HEK293 (cell line): ENCODE data around the gene TIE1.

ENCODE experiments used
- CTCF ChIA-PET: fragments of 350-600 bp; formaldehyde crosslinking; extraction: SDS; loops from one replicate; lab custom pipeline; 2021; ENCODE audit warnings: antibody characterized with exemption; lab: Yijun Ruan, JAX
- POLR2A ChIA-PET: fragments of 300-600 bp; formaldehyde crosslinking; extraction: SDS; loops from one replicate; lab custom pipeline; 2020; ENCODE audit warnings: antibody characterized with exemption, inconsistent platforms; lab: Yijun Ruan, JAX
- H3K27ac ChIP-seq: fragments of 200-500 bp; sonication (Bioruptor generic); 2 replicates; pipeline ENCODE4 v1.5.1; 2014; ENCODE audit warnings: low read depth, low read length, control low read depth, inconsistent platforms; ENCODE audit errors: extremely low read depth
- H3K36me3 ChIP-seq, 2 experiments: fragments of 200-500 bp in 1 of 2; sonication (Bioruptor generic) in 1 of 2; 1 replicate in 1 of 2; 2 replicates in 1 of 2; pipeline ENCODE4 v1.5.1; 2014 to 2017; ENCODE audit warnings: inconsistent platforms in 2 of 2, low read length in 2 of 2; ENCODE audit not compliant: control insufficient read depth in 2 of 2, insufficient read depth in 1 of 2
- H3K4me1 ChIP-seq: fragments of 200-500 bp; sonication (Bioruptor generic); 2 replicates; pipeline ENCODE4 v1.5.1; 2014; ENCODE audit warnings: mild to moderate bottlenecking, low read length, inconsistent platforms; ENCODE audit not compliant: control insufficient read depth, insufficient read depth
- H3K4me3 ChIP-seq: 2 replicates; pipeline ENCODE4 v1.5.1; 2011; ENCODE audit warnings: low read depth, mild to moderate bottlenecking, control low read depth, low read length, moderate library complexity
- H3K9me3 ChIP-seq: fragments of 200-500 bp; sonication (Bioruptor generic); 2 replicates; pipeline ENCODE4 v1.5.1; 2014; ENCODE audit warnings: low read depth, low read length, inconsistent platforms; ENCODE audit not compliant: control insufficient read depth, insufficient read depth
- EGR2 ChIP-seq: fragments of 450-650 bp; formaldehyde crosslinking; IDR thresholded peaks from 2 replicates; pipeline ENCODE4 v1.5.1; 2016; ENCODE audit warnings: low read depth, missing biosample characterization, missing genetic modification characterization
- FEZF1 ChIP-seq: fragments of 450-650 bp; formaldehyde crosslinking; IDR thresholded peaks from 2 replicates; pipeline ENCODE4 v1.5.1; 2016; ENCODE audit warnings: missing biosample characterization, missing genetic modification characterization
- KLF7 ChIP-seq: fragments of 450-650 bp; formaldehyde crosslinking; IDR thresholded peaks from 2 replicates; pipeline ENCODE4 v1.5.1; 2016; ENCODE audit warnings: missing biosample characterization, missing genetic modification characterization, borderline replicate concordance
- MEIS1 ChIP-seq: sonication (generic); formaldehyde crosslinking; IDR thresholded peaks from 2 replicates; pipeline ENCODE4 v1.8.1; 2022; ENCODE audit warnings: missing genetic modification reagents, mild to moderate bottlenecking, borderline replicate concordance
- PRDM4 ChIP-seq: fragments of 450-650 bp; formaldehyde crosslinking; IDR thresholded peaks from 2 replicates; pipeline ENCODE4 v1.5.1; 2017; ENCODE audit warnings: missing biosample characterization, missing genetic modification characterization
- TSHZ1 ChIP-seq: fragments of 450-650 bp; formaldehyde crosslinking; IDR thresholded peaks from 2 replicates; pipeline ENCODE4 v1.5.1; 2016; ENCODE audit warnings: missing biosample characterization, missing genetic modification characterization, borderline replicate concordance
- ZBTB1 ChIP-seq: fragments of 450-650 bp; formaldehyde crosslinking; IDR thresholded peaks from 2 replicates; pipeline ENCODE4 v1.5.1; 2016; ENCODE audit warnings: missing biosample characterization, missing genetic modification characterization
- ZNF114 ChIP-seq: fragments of 450-650 bp; formaldehyde crosslinking; IDR thresholded peaks from 2 replicates; pipeline ENCODE4 v1.5.0; 2017; ENCODE audit warnings: missing biosample characterization, missing genetic modification characterization
- ZNF140 ChIP-seq: fragments of 450-650 bp; formaldehyde crosslinking; IDR thresholded peaks from 2 replicates; pipeline ENCODE4 v1.5.1; 2016; ENCODE audit warnings: missing biosample characterization, missing genetic modification characterization
- ZNF211 ChIP-seq: fragments of 450-650 bp; formaldehyde crosslinking; IDR thresholded peaks from 2 replicates; pipeline ENCODE4 v1.5.1; 2016; ENCODE audit warnings: low read depth, missing biosample characterization, missing genetic modification characterization
- ZNF362 ChIP-seq: fragments of 450-650 bp; formaldehyde crosslinking; IDR thresholded peaks from 2 replicates; pipeline ENCODE4 v1.5.1; 2016; ENCODE audit warnings: missing biosample characterization, missing genetic modification characterization
- ZNF704 ChIP-seq: fragments of 450-650 bp; formaldehyde crosslinking; IDR thresholded peaks from 2 replicates; pipeline ENCODE4 v1.5.1; 2016; ENCODE audit warnings: missing biosample characterization, missing genetic modification characterization
- ZNF777 ChIP-seq: fragments of 450-650 bp; formaldehyde crosslinking; IDR thresholded peaks from 2 replicates; pipeline ENCODE4 v1.5.1; 2017; ENCODE audit warnings: missing biosample characterization, missing genetic modification characterization, borderline replicate concordance
- ZSCAN4 ChIP-seq: fragments of 450-650 bp; formaldehyde crosslinking; IDR thresholded peaks from 2 replicates; pipeline ENCODE4 v1.5.1; 2017; ENCODE audit warnings: missing biosample characterization, missing genetic modification characterization
- ZXDB ChIP-seq: fragments of 450-650 bp; formaldehyde crosslinking; IDR thresholded peaks from 2 replicates; pipeline ENCODE4 v1.5.1; 2016; ENCODE audit warnings: missing biosample characterization, missing genetic modification characterization

TIE1 gene

GRCh38 chr1:43266881-43267280 lies 33.9 kb upstream of the TIE1 start:
- POLR2A ChIA-PET, result no interaction called here

More at GRCh38 chr1:43266881-43267280, 33.9 kb upstream of the TIE1 start:
- no peak for TF ChIP-seq ZNF777 (tag by site-specific recombination)
- no peak for TF ChIP-seq PRDM4 (tag by site-specific recombination)
- TF ChIP-seq ZNF114 (tag by site-specific recombination), result no peak
- no peak for TF ChIP-seq EGR2 (tag by site-specific recombination)
- TF ChIP-seq KLF7 (tag by site-specific recombination), result no peak
- no peak for TF ChIP-seq TSHZ1 (tag by site-specific recombination)
- no peak for TF ChIP-seq ZSCAN4
- TF ChIP-seq ZXDB, result no peak
- TF ChIP-seq FEZF1, result no peak
- TF ChIP-seq ZNF140, result no peak
- no peak for TF ChIP-seq MEIS1 (CRISPR knock-in tag)
- TF ChIP-seq ZNF211 (tag by site-specific recombination), result no peak
- no peak for TF ChIP-seq ZNF362
- no peak for TF ChIP-seq ZBTB1 (tag by site-specific recombination)
- no peak for TF ChIP-seq ZNF704
- CTCF ChIA-PET, result interaction anchor here (1.0 kb wide), 1 partner anchor 19 kb away, joined by 5 read pairs; no protein-coding TSS in a partner anchor
- Histone ChIP-seq H3K36me3 (no peaks in the 10 kb centered on the region), H3K4me3 (no peak overlapping the region), H3K9me3 (no peaks in the 10 kb centered on the region), H3K4me1 (no peaks in the 10 kb centered on the region), H3K27ac (no peak overlapping the region)
